HepG2 (cell line): ENCODE data around the gene OPN3. TPM values are rescaled to one million over a fixed set of nuclear protein-coding genes. Genes with fewer than 3 reads are reported as not detected.

ENCODE experiments used
- ATAC-seq: fragments of 200-7000 bp; cut with Tn5 transposase; 3 replicates; pipeline ENCODE4 v1.9.1; 2020; ENCODE audit warnings: mild to moderate bottlenecking, moderate library complexity
- BruUV-seq: library from RNA; stranded (reverse); fragments of 400-500 nt; replicated peaks from 2 replicates; lab custom pipeline; 2021; lab: Mats Ljungman, UMichigan
- CTCF ChIA-PET: fragments of 300-600 bp; formaldehyde crosslinking; extraction: SDS; loops from one replicate; lab custom pipeline; 2021; ENCODE audit warnings: low total read pairs, inconsistent platforms, low intra/inter-chr PET ratio; lab: Yijun Ruan, JAX
- POLR2A ChIA-PET: fragments of 350-600 bp; sonication (Branson Sonifier 250); formaldehyde crosslinking; loops from one replicate; lab custom pipeline; 2020; ENCODE audit warnings: antibody characterized with exemption, inconsistent platforms; lab: Yijun Ruan, JAX
- DNase-seq: peaks from one replicate; pipeline ENCODE4 v3.0.0-alpha.2; 2015; ENCODE audit warnings: low spot score
- FAIRE-seq: peaks from 3 replicates; lab custom pipeline; 2011; peaks lifted over from hg19 to GRCh38; lab: Jason Lieb, UNC
- H2AFZ ChIP-seq: one replicate; pipeline ENCODE4 v1.6.1; 2011; ENCODE audit warnings: low read length, inconsistent platforms
- H3K27ac ChIP-seq: fragments of 300-600 bp; 3 replicates; pipeline ENCODE4 v1.8.0; 2011; ENCODE audit warnings: mixed run types, mild to moderate bottlenecking, mixed read lengths, low read length, inconsistent platforms; ENCODE audit not compliant: insufficient read depth; ENCODE audit errors: extremely low read length
- H3K27me3 ChIP-seq, 2 experiments: fragments of 200-600 bp in 1 of 2; 2 replicates in 1 of 2; 3 replicates in 1 of 2; pipeline versions ENCODE4 v1.6.0 to v1.8.0; 2011; ENCODE audit warnings: low read length in 2 of 2, mild to moderate bottlenecking in 2 of 2, moderate library complexity in 2 of 2, inconsistent platforms in 1 of 2; ENCODE audit not compliant: insufficient read depth in 2 of 2, control insufficient read depth in 1 of 2
- H3K36me3 ChIP-seq, 2 experiments: fragments of 200-600 bp in 1 of 2; replicated peaks in 1 of 2; 2 replicates in 1 of 2; 3 replicates in 1 of 2; pipeline versions ENCODE4 v1.5.1 to v1.8.0; 2011; ENCODE audit warnings: low read length in 2 of 2, inconsistent platforms in 1 of 2; ENCODE audit not compliant: insufficient read depth in 2 of 2, control insufficient read depth in 1 of 2
- H3K4me1 ChIP-seq: 2 replicates; pipeline ENCODE4 v1.5.1; 2012; ENCODE audit warnings: low read length, inconsistent platforms; ENCODE audit not compliant: insufficient read depth
- H3K4me2 ChIP-seq: 2 replicates; pipeline ENCODE4 v1.6.0; 2011; ENCODE audit warnings: low read depth, low read length, inconsistent platforms
- H3K4me3 ChIP-seq, 3 experiments: fragments of 200-600 bp in 1 of 3; sonication (generic), shearing (Covaris generic) in 1 of 3; replicated peaks in 1 of 3; 2 replicates each; pipeline ENCODE4 v1.5.1; 2011 to 2016; ENCODE audit warnings: low read length in 3 of 3, inconsistent platforms in 2 of 3, low read depth in 2 of 3, mild to moderate bottlenecking in 2 of 3, control low read depth in 1 of 3, mixed read lengths in 1 of 3; ENCODE audit not compliant: insufficient read depth in 1 of 3
- H3K79me2 ChIP-seq: one replicate; pipeline ENCODE4 v1.6.1; 2011; ENCODE audit warnings: low read length, inconsistent platforms; ENCODE audit not compliant: insufficient read depth
- H3K9ac ChIP-seq: 2 replicates; pipeline ENCODE4 v1.6.0; 2011; ENCODE audit warnings: mild to moderate bottlenecking, low read depth, low read length, inconsistent platforms; ENCODE audit not compliant: insufficient read depth
- H3K9me3 ChIP-seq: 2 replicates; pipeline ENCODE4 v1.5.1; 2012; ENCODE audit warnings: mild to moderate bottlenecking, low read length
- H4K20me1 ChIP-seq: 2 replicates; pipeline ENCODE4 v1.6.0; 2011; ENCODE audit warnings: inconsistent platforms, mild to moderate bottlenecking, low read length, moderate library complexity; ENCODE audit not compliant: insufficient read depth
- ADNP ChIP-seq: sonication (generic); formaldehyde crosslinking; IDR thresholded peaks from 2 replicates; pipeline ENCODE4 v1.4.0; 2020; ENCODE audit warnings: missing genetic modification reagents
- EP300 ChIP-seq, 3 experiments: sonication (generic) in 1 of 3; formaldehyde crosslinking in 1 of 3; IDR thresholded peaks; 2 replicates each; pipeline versions ENCODE4 v1.5.1 to v1.6.1; 2011 to 2020; ENCODE audit warnings: low read depth in 2 of 3, low read length in 2 of 3, borderline replicate concordance in 1 of 3, improper control_type of control experiment in 1 of 3, mild to moderate bottlenecking in 1 of 3, missing genetic modification reagents in 1 of 3, moderate library complexity in 1 of 3
- FLYWCH1 ChIP-seq: sonication (generic); formaldehyde crosslinking; IDR thresholded peaks from 2 replicates; pipeline ENCODE4 v1.8.1; 2023; ENCODE audit warnings: mild to moderate bottlenecking, missing genetic modification reagents
- FOXP1 ChIP-seq, 2 experiments: fragments of 450-650 bp in 1 of 2; IDR thresholded peaks; 2 replicates each; pipeline ENCODE4 v1.6.1; 2017 to 2018; ENCODE audit warnings: antibody characterized with exemption in 1 of 2
- HBP1 ChIP-seq: IDR thresholded peaks from 2 replicates; pipeline ENCODE4 v1.6.1; 2016; ENCODE audit warnings: low read depth, control low read depth
- HOXA9 ChIP-seq: sonication (generic); formaldehyde crosslinking; IDR thresholded peaks from 2 replicates; pipeline ENCODE4 v1.8.1; 2022; ENCODE audit warnings: missing genetic modification reagents, mild to moderate bottlenecking, moderate library complexity, borderline replicate concordance
- MAFF ChIP-seq: IDR thresholded peaks from 2 replicates; pipeline ENCODE4 v1.6.1; 2011; ENCODE audit warnings: low read depth, low read length, improper control_type of control experiment
- MAFK ChIP-seq, 2 experiments: IDR thresholded peaks in 1 of 2; conservative IDR thresholded peaks in 1 of 2; 2 replicates each; pipeline ENCODE4 v1.6.1; 2011; ENCODE audit warnings: improper control_type of control experiment in 2 of 2, low read length in 2 of 2
- MXD3 ChIP-seq: IDR thresholded peaks from 2 replicates; pipeline ENCODE4 v1.6.1; 2016; ENCODE audit warnings: mild to moderate bottlenecking, missing biosample characterization, missing genetic modification reagents
- NKX3-1 ChIP-seq: sonication (generic); formaldehyde crosslinking; IDR thresholded peaks from 2 replicates; pipeline ENCODE4 v1.5.0; 2020; ENCODE audit warnings: missing genetic modification reagents
- RCOR2 ChIP-seq: IDR thresholded peaks from 2 replicates; pipeline ENCODE4 v1.6.1; 2016; ENCODE audit warnings: missing biosample characterization, missing genetic modification reagents
- SKI ChIP-seq: fragments of 450-650 bp; IDR thresholded peaks from one replicate; pipeline ENCODE4 v1.6.1; 2018; ENCODE audit warnings: mild to moderate bottlenecking; ENCODE audit not compliant: partially characterized antibody
- SNAPC5 ChIP-seq: sonication (generic); formaldehyde crosslinking; IDR thresholded peaks from 2 replicates; pipeline ENCODE4 v1.8.1; 2023; ENCODE audit warnings: mild to moderate bottlenecking, missing genetic modification reagents, borderline replicate concordance
- SOX13 ChIP-seq, 3 experiments: fragments of 450-650 bp in 1 of 3; sonication (generic) in 1 of 3; formaldehyde crosslinking in 1 of 3; IDR thresholded peaks in 2 of 3; conservative IDR thresholded peaks in 1 of 3; 2 replicates each; pipeline versions ENCODE4 v1.5.0 to v1.6.1; 2016 to 2020; ENCODE audit warnings: antibody characterized with exemption in 1 of 3, mild to moderate bottlenecking in 1 of 3, missing compliant biosample characterization in 1 of 3, missing genetic modification reagents in 1 of 3, moderate library complexity in 1 of 3
- ZFX ChIP-seq: sonication (generic); formaldehyde crosslinking; IDR thresholded peaks from 2 replicates; pipeline ENCODE4 v1.4.0; 2020; ENCODE audit warnings: mild to moderate bottlenecking, low read depth, missing genetic modification reagents, moderate library complexity
- ZNF234 ChIP-seq: sonication (generic); formaldehyde crosslinking; conservative IDR thresholded peaks from 2 replicates; pipeline ENCODE4 v1.5.1; 2020; ENCODE audit warnings: mild to moderate bottlenecking, missing genetic modification reagents
- ZNF710 ChIP-seq: sonication (generic); formaldehyde crosslinking; IDR thresholded peaks from 2 replicates; pipeline ENCODE4 v1.5.0; 2020; ENCODE audit warnings: mild to moderate bottlenecking, missing genetic modification reagents, borderline replicate concordance
- WGBS: methylation state at CpG from one replicate; pipeline ENCODE4 v1.1.6; 2017; ENCODE audit warnings: low lambda C conversion rate; 5-methylcytosine and 5-hydroxymethylcytosine counted together
- in situ Hi-C: cut with HindIII; loops from 2 replicates; pipeline ENCODE4 v1.10.0; 2017; ENCODE audit warnings: low pct_unique_long_range_greater_than_20kb; ENCODE audit not compliant: extremely low pct_ligation_motif_present
- intact Hi-C: fragments of 100-400 bp; cut with micrococcal nuclease; formaldehyde crosslinking; loops from one replicate; pipeline ENCODE4 v1.10.0; 2022; ENCODE audit not compliant: unreplicated experiment
- polyA plus RNA-seq, 8 experiments: library from polyadenylated mRNA; depleted of rRNA in 3 of 8; stranded (reverse) in 7 of 8; unstranded in 1 of 8; fragments of >200 nt; fragmentation: Illumina TruSeq in 4 of 8; extraction: Trizol in 4 of 8; gene quantifications; 2 replicates each; pipeline versions ENCODE4 v1.2.1 to v1.2.3, GENCODE V29; 2011 to 2016; ENCODE audit warnings: low read depth in 4 of 8, missing spikeins in 1 of 8, mixed read lengths in 1 of 8; ENCODE audit not compliant: insufficient read depth in 1 of 8
- total RNA-seq, 5 experiments: library from RNA; depleted of rRNA; stranded (reverse); fragments of >200 nt; fragmentation: Illumina TruSeq; extraction: Trizol; gene quantifications; 2 replicates each; pipeline ENCODE4 v1.2.3, GENCODE V29; 2016; ENCODE audit warnings: low read depth in 1 of 5

The OPN3 gene
- total and polyA plus RNA-seq, 2 of the 13 experiments (the other 11 are each of a cell fraction or from before 2014, with no cell fraction given): 17.4 to 23.0 TPM

GRCh38 chr1:241672301-241672700, 32.1 kb upstream of the OPN3 start (continued):
- TF ChIP-seq ZNF710 (CRISPR knock-in tag) (peak; percentile 94; the same call in 1 of the 2 replicates), NKX3-1 (CRISPR knock-in tag) (no peak), FOXP1 (IDR thresholded peaks at IDR 0.05) (no peak), FOXP1 (CRISPR knock-in tag; IDR thresholded peaks at IDR 0.05) (peak; percentile 33; the same call in 1 of the 2 replicates), SKI (peak; percentile 79), EP300 (IDR thresholded peaks at IDR 0.05; ENCODE audit: low read depth in 2 of 2, low read length in 2 of 2) (0 out of 4 replicates have a peak, but pooled peaks of 1 of the 2 experiments have one; percentile 7), EP300 (CRISPR knock-in tag; IDR thresholded peaks at IDR 0.05; ENCODE audit: borderline replicate concordance) (no peak), SOX13 (IDR thresholded peaks at IDR 0.05) (no peak), SOX13 (CRISPR knock-in tag; conservative IDR thresholded peaks at IDR 0.05 in 1 of 2, IDR thresholded peaks at IDR 0.05 in 1 of 2) (peak in 1 of 2 experiments; percentile 91; a peak in 2 of 4 replicates)

GRCh38 chr1:241666419-241666818, 26.2 kb upstream of the OPN3 start:
- Histone ChIP-seq H2AFZ (no peak overlapping the region), H3K36me3 (no peaks in the 10 kb centered on the region), H3K27me3 (no peaks in the 10 kb centered on the region; a peak in 2 of 5 replicates), H3K79me2 (no peaks in the 10 kb centered on the region), H3K4me2 (no peak overlapping the region), H3K9ac (no peak overlapping the region), H3K4me1 (no peaks in the 10 kb centered on the region)
- intact Hi-C loops (no loop called here), in situ Hi-C loops (no loop called here)
- CTCF ChIA-PET: no interaction called here
- ATAC-seq (no peak), DNase-seq (no peak)
- BruUV-seq: no TSS peak
- 34% methylated on average over 3 of the region's 3 CpGs for WGBS
- TF ChIP-seq MXD3 (CRISPR knock-in tag): no peak
- no peak for TF ChIP-seq RCOR2 (CRISPR knock-in tag)
- no peak for TF ChIP-seq ZFX (CRISPR knock-in tag)
- TF ChIP-seq SNAPC5 (CRISPR knock-in tag): no peak
- no peak for TF ChIP-seq ADNP
- TF ChIP-seq MAFF: peak; percentile 31; the same call in 1 of the 2 replicates
- no peak for TF ChIP-seq HOXA9 (CRISPR knock-in tag)
- no peak for TF ChIP-seq HBP1
- no peak for TF ChIP-seq ZNF234 (CRISPR knock-in tag)
- TF ChIP-seq FLYWCH1 (CRISPR knock-in tag): no peak
- TF ChIP-seq MAFK (conservative IDR thresholded peaks at IDR 0.05 in 1 of 2, IDR thresholded peaks at IDR 0.05 in 1 of 2; ENCODE audit: low read length in 2 of 2): peak; percentile 29 to 45; a peak in 3 of 4 replicates
- TF ChIP-seq, all 625 proteins: peak for 2
- Histone ChIP-seq H3K4me3 (no peak overlapping the region), H3K9me3 (no peaks in the 10 kb centered on the region), H4K20me1 (no peaks in the 10 kb centered on the region), H3K27ac (no peak overlapping the region)
- POLR2A ChIA-PET: no interaction called here
- FAIRE-seq: no peak
